HepG2 (cell line): ENCODE results near the gene FKBP8. TPM values are rescaled to one million over a fixed set of nuclear protein-coding genes. Genes with fewer than 3 reads are reported as not detected.

Experiments
- ATRX ChIP-seq: sonication (generic); formaldehyde crosslinking; IDR thresholded peaks from 2 replicates; pipeline ENCODE4 v1.4.0; 2020; ENCODE audit warnings: missing genetic modification reagents, borderline replicate concordance
- DMAP1 ChIP-seq: IDR thresholded peaks from 2 replicates; pipeline ENCODE4 v1.6.1; 2016
- GABPA ChIP-seq, 2 experiments: IDR thresholded peaks; 2 replicates each; pipeline ENCODE4 v1.6.1; 2011 to 2016; ENCODE audit warnings: low read depth in 2 of 2, low read length in 1 of 2, missing biosample characterization in 1 of 2, missing genetic modification characterization in 1 of 2
- JARID2 ChIP-seq: sonication (generic); formaldehyde crosslinking; IDR thresholded peaks from 2 replicates; pipeline ENCODE4 v1.8.1; 2023; ENCODE audit warnings: missing genetic modification reagents, inconsistent platforms; ENCODE audit not compliant: insufficient replicate concordance
- KDM2A ChIP-seq: sonication (generic); formaldehyde crosslinking; IDR thresholded peaks from 2 replicates; pipeline ENCODE4 v1.4.0; 2020; ENCODE audit warnings: low read depth, missing genetic modification reagents, borderline replicate concordance
- LCORL ChIP-seq, 2 experiments: fragments of 450-650 bp in 1 of 2; sonication (generic) in 1 of 2; formaldehyde crosslinking in 1 of 2; IDR thresholded peaks; 2 replicates each; pipeline versions ENCODE4 v1.5.0 to v1.6.1; 2017 to 2020; ENCODE audit warnings: antibody characterized with exemption in 1 of 2, missing genetic modification reagents in 1 of 2
- MIER2 ChIP-seq: IDR thresholded peaks from 2 replicates; pipeline ENCODE4 v1.6.1; 2016; ENCODE audit warnings: missing biosample characterization, missing genetic modification reagents
- MLLT10 ChIP-seq: sonication (generic); formaldehyde crosslinking; IDR thresholded peaks from 2 replicates; pipeline ENCODE4 v1.4.0; 2020; ENCODE audit warnings: missing genetic modification reagents
- NFIB ChIP-seq: sonication (generic); formaldehyde crosslinking; IDR thresholded peaks from 2 replicates; pipeline ENCODE4 v1.9.0; 2021; ENCODE audit warnings: missing genetic modification reagents, mild to moderate bottlenecking, borderline replicate concordance
- NFYB ChIP-seq: sonication (generic); formaldehyde crosslinking; IDR thresholded peaks from 2 replicates; pipeline ENCODE4 v1.4.0; 2020; ENCODE audit warnings: missing genetic modification reagents
- PITX1 ChIP-seq: sonication (generic); formaldehyde crosslinking; IDR thresholded peaks from 2 replicates; pipeline ENCODE4 v1.5.1; 2020; ENCODE audit warnings: mild to moderate bottlenecking, missing genetic modification reagents
- PPARG ChIP-seq: conservative IDR thresholded peaks from 2 replicates; pipeline ENCODE4 v1.6.1; 2016; ENCODE audit warnings: missing biosample characterization, missing genetic modification reagents
- SP4 ChIP-seq: sonication (generic); formaldehyde crosslinking; IDR thresholded peaks from 2 replicates; pipeline ENCODE4 v1.8.1; 2023; ENCODE audit warnings: mild to moderate bottlenecking, missing genetic modification reagents
- TFAP4 ChIP-seq: sonication (generic); IDR thresholded peaks from 2 replicates; pipeline ENCODE4 v1.6.1; 2016; ENCODE audit warnings: low read depth, borderline replicate concordance
- ZBTB46 ChIP-seq: sonication (generic); formaldehyde crosslinking; IDR thresholded peaks from 2 replicates; pipeline ENCODE4 v1.4.0; 2020; ENCODE audit warnings: mild to moderate bottlenecking, missing genetic modification reagents, borderline replicate concordance
- ZFY ChIP-seq: sonication (generic); formaldehyde crosslinking; IDR thresholded peaks from 2 replicates; pipeline ENCODE4 v1.4.0; 2020; ENCODE audit warnings: missing genetic modification reagents
- ZHX2 ChIP-seq, 2 experiments: sonication (generic) in 1 of 2; formaldehyde crosslinking in 1 of 2; IDR thresholded peaks; 2 replicates each; pipeline versions ENCODE4 v1.6.1 to v1.9.0; 2014 to 2022; ENCODE audit warnings: antibody characterized with exemption in 1 of 2, borderline replicate concordance in 1 of 2, inconsistent platforms in 1 of 2, low read depth in 1 of 2, missing genetic modification reagents in 1 of 2
- ZKSCAN5 ChIP-seq: sonication (generic); formaldehyde crosslinking; IDR thresholded peaks from 2 replicates; pipeline ENCODE4 v1.5.1; 2020; ENCODE audit warnings: mild to moderate bottlenecking, missing genetic modification reagents
- polyA plus RNA-seq, 8 experiments: library from polyadenylated mRNA; depleted of rRNA in 3 of 8; stranded (reverse) in 7 of 8; unstranded in 1 of 8; fragments of >200 nt; fragmentation: Illumina TruSeq in 4 of 8; extraction: Trizol in 4 of 8; gene quantifications; 2 replicates each; pipeline versions ENCODE4 v1.2.1 to v1.2.3, GENCODE V29; 2011 to 2016; ENCODE audit warnings: low read depth in 4 of 8, missing spikeins in 1 of 8, mixed read lengths in 1 of 8; ENCODE audit not compliant: insufficient read depth in 1 of 8
- total RNA-seq, 5 experiments: library from RNA; depleted of rRNA; stranded (reverse); fragments of >200 nt; fragmentation: Illumina TruSeq; extraction: Trizol; gene quantifications; 2 replicates each; pipeline ENCODE4 v1.2.3, GENCODE V29; 2016; ENCODE audit warnings: low read depth in 1 of 5

The FKBP8 gene
- total and polyA plus RNA-seq, 2 of the 13 experiments (the other 11 are each of a cell fraction or from before 2014, with no cell fraction given) = 81.7 to 93.9 TPM

GRCh38 chr19:18557411-18558201 is 14.2 kb upstream of the FKBP8 start, which contains the start of gene KXD1 (continued):
- TF ChIP-seq GABPA (IDR thresholded peaks at IDR 0.05; ENCODE audit: low read depth, low read length) (peak; percentile 57), GABPA (CRISPR knock-in tag; IDR thresholded peaks at IDR 0.05; ENCODE audit: low read depth) (peak; percentile 79), NFYB (peak; percentile 68), MIER2 (CRISPR knock-in tag) (no peak), PPARG (no peak), DMAP1 (CRISPR knock-in tag) (0 out of 2 replicates have a peak, but pooled peaks have one; percentile 56), ZFY (CRISPR knock-in tag) (peak; percentile 83), ZKSCAN5 (CRISPR knock-in tag) (no peak), LCORL (IDR thresholded peaks at IDR 0.05) (no peak), LCORL (CRISPR knock-in tag; IDR thresholded peaks at IDR 0.05) (no peak), JARID2 (no peak), ATRX (no peak), KDM2A (CRISPR knock-in tag) (peak; percentile 69; the same call in 1 of the 2 replicates), TFAP4 (no peak), NFIB (CRISPR knock-in tag) (no peak), ZHX2 (IDR thresholded peaks at IDR 0.05; ENCODE audit: low read depth) (peak; percentile 83; the same call in 1 of the 2 replicates), ZHX2 (CRISPR knock-in tag; IDR thresholded peaks at IDR 0.05; ENCODE audit: borderline replicate concordance) (no peak), MLLT10 (CRISPR knock-in tag) (no peak), ZBTB46 (no peak), PITX1 (CRISPR knock-in tag) (peak; percentile 56; the same call in 1 of the 2 replicates), SP4 (CRISPR knock-in tag) (peak; percentile 63; the same call in 1 of the 2 replicates)
